Heart right ventricle (tissue), 12 donors: ENCODE measurements around the gene SRSF7. TPM values are rescaled to one million over a fixed set of nuclear protein-coding genes. Genes with fewer than 3 reads are reported as not detected.

Experiments used
- polyA plus RNA-seq, 2 donors: library from polyadenylated mRNA; stranded (reverse); fragments of 200-250 nt; gene quantifications; one replicate each; pipeline ENCODE4 v1.2.3, GENCODE V29; 2013
- total RNA-seq, 10 donors: library from RNA; stranded (reverse); fragmentation: NEBNext Ultra II Directional in 3 of 10; extraction: Animal tissue kit (Norgen Biotek cat#: 25700) in 3 of 10; gene quantifications; one replicate each; pipeline versions ENCODE4 v1.2.1 to v1.2.4, GENCODE V29; 2021 to 2023
- donor health status: ischemic (EF 13 %, LVEDD 7.1; RV severe dilation, severe dysfunction).
- donor health status: healthy with polysubstance abuse.
- donor health status: DM: no; HTN: yes; CAD: no.
- donor health status: DM: no; HTN: no; CAD: no.
- donor health status: ischemic (EF 25% LVEDD 6.9; RV normal size, moderate dysfunction).
- donor health status: ischemic (EF 25% LVEDD 5.7; RV mildly dilated, moderate dysfunction).
- donor health status: healthy.
- donor health status: nonischemic (EF 11% LVEDD 7.7; RV severe dilation, severe dysfunction).
- donor health status: DM: yes; HTN: yes; CAD: no.
- donor health status: PGD.
- donor health status: ischemic (EF 29% LVEDD 5.4; RV normal size, mild dysfunction).
- donor health status: nonischemic (EF 23%, LVEDD 6.1; RV moderate dilation, normal function).

SRSF7 gene
- total and polyA plus RNA-seq, 12 donors = 33.2 to 98.8 (median 49.5) TPM

Other genes starting within 250 kb of the SRSF7 start
- 10 to 100 TPM; 22.4 to 32.7 (median 25.9) TPM for gene HNRNPLL, start 148.4 kb downstream of the SRSF7 start, total RNA-seq
- gene HNRNPLL, start 148.4 kb downstream of the SRSF7 start, polyA plus RNA-seq = 10 to 100 TPM in 1 of 2 donors, 1 to 10 TPM in 1; 8.9 to 13.6 TPM
- 10 to 100 TPM in 7 of 10 donors, 1 to 10 TPM in 3; 9.4 to 18.6 (median 11.0) TPM for gene GALM, start 85.2 kb downstream of the SRSF7 start, total RNA-seq
- gene GALM, start 85.2 kb downstream of the SRSF7 start, polyA plus RNA-seq = 10 to 100 TPM in 1 of 2 donors, 1 to 10 TPM in 1; 6.5 to 11.9 TPM
- gene GEMIN6, start 26.8 kb upstream of the SRSF7 start, total RNA-seq = 1 to 10 TPM; 6.1 to 9.7 (median 6.9) TPM
- 10 to 100 TPM in 1 of 2 donors, 1 to 10 TPM in 1; 7.9 to 10.5 TPM for gene GEMIN6, start 26.8 kb upstream of the SRSF7 start, polyA plus RNA-seq
- 10 to 100 TPM in 4 of 10 donors, 1 to 10 TPM in 6; 8.0 to 12.4 (median 9.8) TPM for gene DHX57, start 124.6 kb upstream of the SRSF7 start, total RNA-seq
- 1 to 10 TPM; 6.0 to 6.7 TPM for gene DHX57, start 124.6 kb upstream of the SRSF7 start, polyA plus RNA-seq
- 10 to 100 TPM; 11.5 to 25.8 (median 19.2) TPM for gene MORN2, start 124.6 kb upstream of the SRSF7 start, total RNA-seq
- 10 to 100 TPM; 25.6 to 31.3 TPM for gene MORN2, start 124.6 kb upstream of the SRSF7 start, polyA plus RNA-seq
- under 1 TPM; 0.06 to 0.99 (median 0.48) TPM for gene ARHGEF33, start 138.5 kb upstream of the SRSF7 start, total RNA-seq
- under 1 TPM; 0.09 to 0.15 TPM for gene ARHGEF33, start 138.5 kb upstream of the SRSF7 start, polyA plus RNA-seq